GM19395 (cell line): Measurements from ENCODE around the gene UPK3B.
"Not testable (repeated sequence)": the region's sequence is repeated elsewhere in the genome, so short reads cannot be mapped to it uniquely, and the experiment has no call there.

Experiments
- ATAC-seq: cut with Tn5 transposase; IDR thresholded peaks from one replicate; pipeline ENCODE4 v1.9.1; 2021; ENCODE audit warnings: mild to moderate bottlenecking, moderate library complexity; ENCODE audit not compliant: unreplicated experiment

UPK3B gene

DNA sequence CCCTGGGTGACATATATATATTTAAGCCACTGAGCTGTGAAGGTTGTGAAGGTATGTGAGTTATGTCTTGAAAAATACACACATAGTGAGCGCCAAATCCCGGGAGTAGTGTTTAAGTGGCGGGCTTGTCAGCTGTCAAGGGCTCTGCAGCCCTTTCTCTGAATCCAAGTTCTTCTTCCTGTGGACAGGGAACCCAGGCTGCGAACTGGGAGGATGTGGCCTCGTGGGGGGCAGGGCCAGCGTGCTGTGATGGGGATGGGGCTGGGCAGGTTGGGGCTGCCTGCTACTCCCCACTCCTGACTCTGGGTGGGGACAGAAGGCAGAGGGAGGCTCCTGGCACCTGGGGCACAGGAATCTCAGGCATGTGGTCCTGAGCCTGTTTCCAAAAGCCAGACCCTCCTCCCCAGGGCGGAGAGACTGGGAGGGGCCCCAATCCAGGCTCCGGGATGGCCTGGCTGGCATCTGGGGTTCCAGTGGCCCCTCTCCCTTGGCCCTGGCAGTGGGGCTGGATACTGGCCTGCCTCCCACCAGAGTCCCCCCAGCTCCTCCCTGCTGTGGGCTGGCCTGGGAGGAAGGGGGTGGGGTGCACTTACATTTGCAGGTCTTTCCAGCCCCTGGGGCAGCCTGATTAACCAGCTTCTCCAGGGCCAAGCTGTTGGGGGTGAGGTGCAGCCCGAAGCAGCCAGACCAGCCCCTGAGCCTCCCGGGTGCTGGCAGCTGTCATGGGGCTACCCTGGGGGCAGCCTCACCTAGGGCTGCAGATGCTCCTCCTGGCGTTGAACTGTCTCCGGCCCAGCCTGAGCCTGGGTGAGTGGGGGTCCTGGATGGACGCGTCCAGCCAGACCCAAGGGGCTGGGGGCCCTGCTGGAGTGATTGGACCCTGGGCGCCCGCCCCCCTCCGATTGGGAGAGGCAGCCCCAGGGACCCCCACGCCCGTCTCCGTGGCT lies at the start of gene UPK3B:
Gene UPK3B, plus strand, starts transcription at position 622 of the 947 bp plus-strand sequence. Its CDS starts 101 bp downstream, at position 723.
- ATAC-seq, result no peak

DNA sequence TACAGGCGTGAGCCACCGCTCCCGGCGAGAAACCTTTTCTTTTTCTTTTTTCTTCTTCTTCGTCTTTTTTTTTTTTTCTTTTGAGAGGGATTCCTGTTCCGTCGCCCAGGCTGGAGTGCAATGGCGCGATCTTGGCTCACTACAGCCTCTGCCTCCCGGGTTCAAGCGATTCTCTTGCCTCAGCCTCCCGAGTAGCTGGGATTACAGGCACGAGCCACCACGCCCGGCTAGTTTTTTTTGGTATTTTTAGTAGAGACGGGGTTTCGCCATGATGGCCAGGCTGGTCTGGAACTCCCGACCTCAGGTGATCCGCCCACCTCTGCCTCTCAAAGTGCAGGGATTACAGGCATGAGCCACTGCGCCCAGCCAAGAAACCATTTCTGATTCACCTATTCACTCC lies 49.6 kb upstream of the UPK3B start:
- not testable (repeated sequence) for ATAC-seq

DNA sequence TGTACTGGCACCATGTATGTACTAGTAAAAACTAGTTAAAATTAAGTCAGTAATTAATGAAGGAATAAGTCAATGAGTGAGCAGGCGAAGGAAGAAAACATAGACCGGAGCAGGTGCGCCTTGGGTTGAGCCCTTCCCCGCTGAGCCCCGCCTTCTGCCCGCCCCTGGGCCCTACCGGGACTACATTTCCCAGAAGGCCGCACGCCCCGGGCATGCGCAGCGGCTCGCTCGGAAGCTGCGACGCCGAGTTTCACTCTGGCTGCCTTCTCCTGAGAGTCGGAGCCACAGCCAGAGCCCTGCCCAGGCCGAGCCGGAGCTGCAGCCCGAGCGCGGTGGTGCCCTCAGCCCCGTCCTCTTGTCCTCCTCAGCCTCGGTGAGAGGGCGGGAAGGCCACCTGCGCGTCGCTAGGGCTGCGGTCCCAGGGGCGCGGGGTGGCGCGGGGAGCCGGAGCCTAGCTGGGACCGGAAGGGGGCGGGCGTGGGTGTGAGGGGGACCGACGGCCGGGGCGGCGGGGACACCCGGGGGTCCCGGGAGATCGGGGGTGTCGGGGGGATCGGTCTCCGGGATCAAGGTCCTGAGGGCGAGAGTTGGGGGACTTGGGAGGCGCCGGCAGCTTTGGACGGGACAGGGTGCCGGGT lies 48.8 kb upstream of the UPK3B start, which contains the start of gene DTX2:
Gene DTX2, plus strand, starts transcription at position 246 of the 638 bp plus-strand sequence. CDS start 18,801 bp downstream, outside the sequence.
- ATAC-seq, result peak; percentile 98

DNA sequence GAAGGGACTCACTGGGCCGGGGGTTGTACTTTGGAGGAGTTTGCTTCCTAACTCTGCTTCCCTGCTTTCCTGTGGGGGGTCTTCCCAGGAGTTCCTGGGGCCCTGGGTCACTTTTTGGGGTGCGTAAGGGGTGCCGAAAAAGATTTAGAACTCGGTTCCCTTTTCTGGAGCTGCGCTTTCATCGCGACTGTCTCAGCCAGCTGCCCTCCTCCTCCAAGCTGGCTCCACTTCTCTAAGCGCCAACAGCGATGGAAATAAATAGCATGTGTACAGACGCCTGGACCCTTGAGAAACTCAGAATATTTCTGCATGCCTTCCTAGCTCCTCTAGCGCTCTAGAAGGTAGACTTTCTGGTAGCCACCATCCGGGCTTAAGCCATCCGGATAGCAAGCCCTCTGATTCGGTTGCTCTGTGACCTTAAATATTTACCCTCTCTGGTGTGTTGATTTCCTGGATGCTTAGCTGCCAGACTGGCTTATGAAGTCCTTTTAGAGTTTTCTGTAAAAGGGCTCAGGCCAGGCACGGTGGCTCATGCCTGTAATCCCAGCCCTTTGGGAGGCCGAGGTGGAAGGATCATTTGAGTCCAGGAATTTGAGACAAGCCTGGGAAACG lies 48.0 kb upstream of the UPK3B start:
- ATAC-seq, result peak; percentile 21

DNA sequence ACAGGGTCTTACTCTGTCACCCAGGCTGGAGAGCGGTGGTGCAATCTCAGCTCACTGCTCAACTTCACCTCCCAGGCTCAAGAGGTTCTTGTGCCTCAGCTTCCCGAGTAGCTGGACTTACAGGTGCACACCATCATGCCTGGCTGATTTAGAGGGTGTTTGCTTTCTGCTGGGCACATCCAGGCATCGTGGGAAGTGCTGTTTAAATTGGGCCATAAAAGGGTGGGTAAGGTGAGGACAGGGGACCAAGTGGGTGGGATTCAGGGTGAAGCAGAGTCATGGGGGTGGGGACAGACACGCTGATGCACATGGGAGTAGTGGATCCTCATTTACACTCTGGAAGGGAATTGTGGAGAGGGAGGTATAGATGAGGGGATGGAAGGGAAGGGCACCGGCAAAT lies 45.4 kb upstream of the UPK3B start:
- ATAC-seq, result not testable (repeated sequence)

- not testable (repeated sequence) for ATAC-seq
Observed at GRCh38 chr7:76465950-76466349, 44.4 kb upstream of the UPK3B start.

DNA sequence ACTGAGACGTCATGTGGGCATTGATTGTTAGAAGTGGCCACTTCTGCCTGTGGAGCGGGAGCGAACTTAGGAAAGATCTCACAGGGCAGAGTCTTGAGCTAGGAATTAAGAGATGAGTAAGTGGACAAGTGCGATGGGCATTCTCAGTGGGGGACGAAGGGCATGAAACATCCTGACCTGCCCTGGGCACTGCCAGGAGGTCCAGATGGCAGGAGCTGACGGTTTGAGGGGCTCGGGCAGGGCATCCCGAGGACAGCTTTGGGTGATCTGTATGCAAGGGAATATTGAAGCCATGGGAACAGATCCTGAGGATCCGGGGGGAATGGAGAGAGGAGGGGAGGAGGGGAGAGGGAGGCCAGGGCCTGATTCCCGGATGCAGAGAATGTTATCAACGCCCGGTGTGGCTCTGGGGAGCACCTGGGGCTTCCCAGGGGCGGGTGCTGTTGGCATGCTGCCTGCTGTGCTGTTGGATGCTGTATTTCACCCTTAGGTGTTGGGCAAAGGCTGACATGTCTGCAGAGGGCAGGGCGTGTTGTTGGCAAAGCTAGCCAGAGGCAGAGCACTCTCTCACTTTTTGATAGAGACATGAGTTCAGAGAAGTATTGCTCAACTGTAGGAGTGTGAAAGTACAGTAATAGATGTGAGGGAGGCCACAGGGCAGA lies 42.5 kb upstream of the UPK3B start:
- not testable (repeated sequence) for ATAC-seq

GRCh38 chr7:76471556-76472221 lies 38.7 kb upstream of the UPK3B start:
- not testable (repeated sequence) for ATAC-seq

DNA sequence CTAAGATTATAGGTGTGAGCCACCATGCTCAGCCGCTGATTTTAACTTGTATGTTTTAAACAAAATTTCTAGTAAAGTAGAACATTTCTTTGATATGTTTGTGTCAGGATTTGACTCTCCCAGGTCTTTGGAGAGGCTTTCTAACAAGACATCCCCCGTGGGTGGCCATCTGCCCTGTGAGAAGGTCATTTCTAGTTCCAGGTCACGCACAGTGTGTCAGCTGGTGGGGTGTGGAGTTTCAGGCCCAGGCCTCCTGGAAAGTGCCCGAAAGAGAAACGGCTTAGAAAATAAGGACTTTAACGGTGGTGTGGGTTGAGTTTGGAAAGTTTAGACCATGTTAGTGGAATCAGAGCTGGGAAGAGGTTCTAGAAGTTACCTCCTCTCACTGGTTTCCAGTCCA lies 37.3 kb upstream of the UPK3B start:
- ATAC-seq, result not testable (repeated sequence)

- not testable (repeated sequence) for ATAC-seq
Observed at GRCh38 chr7:76476280-76476679, 34.1 kb upstream of the UPK3B start.

DNA sequence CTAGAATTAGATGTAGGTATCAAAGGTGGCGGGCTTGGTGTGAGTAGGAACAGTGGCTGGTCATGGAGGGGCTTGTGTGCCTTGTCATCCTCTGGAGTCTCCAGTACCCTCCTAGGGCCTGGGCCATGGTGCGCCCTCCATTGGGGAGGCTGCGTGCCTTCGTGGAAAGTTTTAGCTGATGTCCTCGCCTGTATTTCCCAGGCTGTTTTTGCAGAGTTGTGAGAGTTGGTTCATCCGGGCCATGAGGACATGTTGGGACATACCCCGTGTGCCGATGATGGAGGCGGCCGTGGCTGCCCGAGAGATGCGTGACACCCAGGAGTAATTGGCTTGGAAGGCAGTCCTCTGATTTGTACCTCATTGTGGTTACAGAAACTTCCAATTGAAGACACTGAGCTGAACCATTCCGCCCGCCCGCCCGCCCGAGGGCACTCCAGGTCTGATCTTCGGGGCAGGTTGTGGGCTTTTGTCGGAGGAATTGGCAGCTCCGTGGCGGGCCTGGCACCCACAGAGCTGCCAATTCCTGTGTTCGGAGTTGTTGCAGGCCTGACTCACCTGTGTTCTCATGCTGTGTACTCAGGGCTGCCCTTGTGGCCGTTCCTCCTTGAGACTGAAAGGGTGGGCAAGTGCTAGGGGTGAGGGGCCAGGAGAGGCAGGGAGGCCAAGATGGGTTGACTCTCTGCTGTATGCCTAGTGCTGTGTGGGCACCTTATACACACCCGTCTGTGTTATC lies 33.4 kb upstream of the UPK3B start:
- not testable (repeated sequence) for ATAC-seq

DNA sequence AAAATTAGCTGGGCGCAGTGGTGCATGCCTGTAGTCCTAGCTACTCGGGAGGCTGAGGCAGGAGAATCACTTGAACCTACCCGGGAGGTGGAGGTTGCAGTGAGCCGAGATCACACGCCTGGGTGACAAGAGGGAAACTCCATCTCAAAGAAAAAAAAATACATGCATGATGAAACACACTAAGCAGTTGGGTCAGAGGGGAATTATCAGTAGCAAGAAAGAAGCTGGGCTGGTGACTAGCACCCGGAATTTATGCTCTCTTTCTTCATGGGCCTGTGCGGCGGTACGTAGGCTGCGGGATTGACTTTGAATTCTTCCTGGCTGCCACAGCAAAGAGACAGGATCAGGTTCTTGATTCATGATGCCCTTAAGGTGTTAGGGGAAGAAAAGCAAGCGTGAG lies 30.7 kb upstream of the UPK3B start:
- not testable (repeated sequence) for ATAC-seq

GRCh38 chr7:76480403-76481253 lies 29.7 kb upstream of the UPK3B start:
- ATAC-seq, result not testable (repeated sequence)

- ATAC-seq, result not testable (repeated sequence)
Observed at GRCh38 chr7:76482660-76483059, 27.7 kb upstream of the UPK3B start.

GRCh38 chr7:76483081-76483480 lies 27.3 kb upstream of the UPK3B start:
- ATAC-seq, result not testable (repeated sequence)

DNA sequence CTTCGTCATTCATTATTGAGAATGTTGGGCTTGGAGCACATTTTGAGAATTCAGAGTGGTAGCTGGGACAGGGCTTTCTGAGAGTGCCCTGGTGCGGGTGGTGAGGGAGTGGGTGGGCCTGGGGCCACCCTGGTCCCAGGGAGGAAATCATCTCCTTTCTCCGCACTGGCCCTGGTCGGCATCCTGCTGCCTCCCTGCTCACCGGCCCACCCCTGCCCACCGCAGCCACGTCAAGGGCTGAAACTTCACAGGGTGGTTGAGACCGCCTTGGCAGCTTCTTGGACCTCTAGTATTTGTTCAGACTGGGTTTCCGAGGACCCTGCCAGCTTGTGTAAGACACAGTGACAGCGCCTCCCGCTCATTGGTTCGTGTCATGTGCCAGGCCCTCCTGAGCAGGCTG lies 25.9 kb upstream of the UPK3B start:
- ATAC-seq, result not testable (repeated sequence)

DNA sequence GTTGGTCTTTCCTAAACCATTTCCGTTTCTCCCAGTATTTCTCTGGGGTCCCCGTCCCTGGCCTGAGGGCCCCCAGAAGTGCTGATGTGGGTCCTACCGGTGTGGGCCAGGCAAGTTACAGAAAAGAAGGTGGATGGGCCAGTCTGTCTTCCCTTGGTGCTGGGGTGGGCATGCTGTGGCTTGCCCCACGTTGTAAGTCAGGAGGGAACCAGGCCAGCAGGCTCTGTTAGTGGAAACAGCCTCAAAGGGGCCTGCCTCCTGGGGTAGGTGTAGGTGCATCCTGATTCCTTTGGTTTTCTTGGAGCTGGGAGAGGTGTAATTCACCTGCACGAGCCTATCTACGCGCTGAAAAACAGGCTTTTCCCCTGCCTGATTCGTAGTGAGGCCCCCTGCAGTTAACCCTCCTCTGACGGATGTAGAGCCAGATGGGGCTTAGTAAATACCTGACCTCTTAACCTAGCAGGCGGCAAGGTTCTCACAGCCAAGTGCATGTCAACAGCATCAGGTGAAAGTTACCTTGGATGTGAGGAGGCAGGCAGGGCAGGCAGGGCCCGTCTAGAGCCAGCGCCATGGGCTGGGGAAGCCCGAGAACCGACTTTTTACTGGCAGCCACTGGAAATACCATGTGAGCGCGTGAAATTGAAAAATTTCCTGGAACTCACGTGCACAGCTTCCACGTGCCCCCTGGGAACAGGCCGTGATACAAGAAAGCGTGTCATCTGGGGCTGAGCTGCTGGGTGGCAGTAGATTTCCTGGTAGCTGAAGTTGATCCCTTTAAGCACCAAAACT lies 24.3 kb upstream of the UPK3B start:
- ATAC-seq, result peak; percentile 25

DNA sequence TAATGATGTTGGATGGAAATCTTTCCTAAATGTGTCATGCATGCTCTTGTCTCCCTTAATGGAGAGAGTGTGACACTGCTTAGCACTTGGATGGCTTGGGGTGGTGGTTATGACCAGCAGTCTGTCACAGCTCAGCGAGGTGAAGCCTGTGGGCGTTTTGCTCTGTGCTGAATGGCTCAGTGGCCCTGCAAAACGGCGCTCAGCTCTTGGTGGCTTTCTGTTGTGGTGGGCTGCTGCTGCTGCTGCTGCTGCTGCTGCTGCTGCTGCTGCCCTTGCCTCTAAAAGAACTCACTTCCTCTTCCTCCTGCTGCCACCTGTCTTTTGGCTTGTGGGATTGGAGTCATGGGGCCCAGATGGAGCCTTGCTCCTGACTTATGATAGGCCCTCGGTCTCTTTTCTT lies 23.7 kb upstream of the UPK3B start:
- peak; percentile 98 for ATAC-seq
